ENCODE results near the gene PKDCC. TPM values are rescaled to one million over a fixed set of nuclear protein-coding genes. Genes with fewer than 3 reads are reported as not detected.
A peak's percentile ranks its signal among the peaks of the same experiment; 100 is the strongest.

Gene PKDCC
- 48.9 TPM for total RNA-seq

- peak; percentile 60 for DNase-seq
Measured at GRCh38 chr2:42047488-42048298, at the start of gene PKDCC. Gene PKDCC (plus strand): TSS chr2:42048021. CDS start chr2:42048200, 179 bp downstream.

GRCh38 chr2:41998186-41999127, 49.4 kb upstream of the PKDCC start:
- DNase-seq, result peak; percentile 65

- no peak for DNase-seq
Measured at GRCh38 chr2:41999128-41999480, 48.7 kb upstream of the PKDCC start.

GRCh38 chr2:41999592-42000281, 48.1 kb upstream of the PKDCC start:
- DNase-seq, result no peak

- DNase-seq, result peak; percentile 22
Measured at GRCh38 chr2:42001711-42002201, 46.1 kb upstream of the PKDCC start.

GRCh38 chr2:42007551-42007950, 40.3 kb upstream of the PKDCC start:
- DNase-seq, result no peak

GRCh38 chr2:42008241-42008921, 39.4 kb upstream of the PKDCC start:
- no peak for DNase-seq

GRCh38 chr2:42009657-42010580, 37.9 kb upstream of the PKDCC start:
- DNase-seq, result no peak

GRCh38 chr2:42010743-42011298, 37.0 kb upstream of the PKDCC start:
- DNase-seq, result no peak

- no peak for DNase-seq
Measured at GRCh38 chr2:42012137-42012536, 35.7 kb upstream of the PKDCC start.

GRCh38 chr2:42012651-42013050, 35.2 kb upstream of the PKDCC start:
- DNase-seq, result no peak

- no peak for DNase-seq
Measured at GRCh38 chr2:42013409-42013808, 34.4 kb upstream of the PKDCC start.

GRCh38 chr2:42021464-42021863, 26.4 kb upstream of the PKDCC start:
- no peak for DNase-seq

- no peak for DNase-seq
Measured at GRCh38 chr2:42025151-42025582, 22.7 kb upstream of the PKDCC start.

GRCh38 chr2:42026272-42026671, 21.5 kb upstream of the PKDCC start:
- no peak for DNase-seq

GRCh38 chr2:42028571-42029148, 19.2 kb upstream of the PKDCC start:
- no peak for DNase-seq

GRCh38 chr2:42029171-42029570, 18.6 kb upstream of the PKDCC start:
- DNase-seq, result no peak

GRCh38 chr2:42029639-42030199, 18.1 kb upstream of the PKDCC start:
- no peak for DNase-seq

GRCh38 chr2:42030200-42030759, 17.5 kb upstream of the PKDCC start:
- DNase-seq, result no peak
